Osteocyte (in vitro differentiated cells): ENCODE results near the gene SFT2D1. TPM values are rescaled to one million over a fixed set of nuclear protein-coding genes. Genes with fewer than 3 reads are reported as not detected.

Experiments used
- DNase-seq: peaks from one replicate; pipeline ENCODE4 v3.0.0; 2021; ENCODE audit warnings: mixed read lengths; ENCODE audit not compliant: unreplicated experiment; ENCODE audit errors: extremely low spot score
- H3K27ac Mint-ChIP-seq: one replicate; pipeline ENCODE4 v1.8.0; 2021; ENCODE audit warnings: mild to moderate bottlenecking, mixed read lengths; ENCODE audit not compliant: unreplicated experiment
- H3K27me3 Mint-ChIP-seq: one replicate; pipeline ENCODE4 v1.8.0; 2021; ENCODE audit warnings: mixed read lengths; ENCODE audit not compliant: unreplicated experiment
- H3K36me3 Mint-ChIP-seq: one replicate; pipeline ENCODE4 v1.8.0; 2021; ENCODE audit warnings: mixed read lengths; ENCODE audit not compliant: unreplicated experiment
- H3K4me1 Mint-ChIP-seq: one replicate; pipeline ENCODE4 v1.8.0; 2021; ENCODE audit warnings: mixed read lengths; ENCODE audit not compliant: unreplicated experiment
- H3K4me3 Mint-ChIP-seq: one replicate; pipeline ENCODE4 v1.8.0; 2021; ENCODE audit warnings: mild to moderate bottlenecking, moderate library complexity, mixed read lengths; ENCODE audit not compliant: unreplicated experiment
- H3K9me3 Mint-ChIP-seq: one replicate; pipeline ENCODE4 v1.8.0; 2021; ENCODE audit warnings: mixed read lengths; ENCODE audit not compliant: unreplicated experiment
- CTCF ChIP-seq: fragments of 200-600 bp; sonication (generic); IDR thresholded peaks from 2 replicates; pipeline ENCODE4 v1.5.0; 2021; ENCODE audit warnings: antibody characterized with exemption, mild to moderate bottlenecking, moderate library complexity
- total RNA-seq: library from RNA; stranded (reverse); gene quantifications from 2 replicates; pipeline ENCODE4 v1.2.1, GENCODE V29; 2021

Gene SFT2D1
- total RNA-seq, 1 donor from 2014 or later: 34.0 TPM

DNA sequence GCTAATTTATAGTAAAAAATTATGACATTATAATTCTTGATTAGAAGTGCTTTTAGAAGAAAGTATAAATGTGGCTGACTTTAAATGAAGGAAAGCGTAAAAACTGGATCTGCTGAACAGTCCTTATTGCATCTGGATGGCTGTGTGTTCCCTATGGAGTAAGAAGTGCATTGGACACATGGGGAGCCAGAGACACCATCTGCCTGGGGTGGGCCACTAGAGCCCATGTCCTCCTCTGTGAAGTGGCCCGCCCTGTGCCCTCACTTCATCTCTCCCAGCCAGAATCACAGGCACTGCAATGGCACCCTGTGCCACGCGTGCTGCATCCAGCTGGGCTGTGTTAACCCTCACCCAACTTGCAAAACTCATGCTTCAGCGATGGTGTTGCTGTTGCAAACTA, 13.2 kb upstream of the SFT2D1 start:
- Mint-ChIP-seq H3K4me1 (peaks cover 11% of the 10 kb centered on the region), H3K9me3 (peaks cover 7% of the 10 kb centered on the region), H3K4me3 (no peak overlapping the region), H3K27me3 (peaks cover 54% of the 10 kb centered on the region), H3K36me3 (peaks cover 2% of the 10 kb centered on the region), H3K27ac (no peak overlapping the region)
- no peak for TF ChIP-seq CTCF
- no peak for DNase-seq

GRCh38 chr6:166354965-166355364, 12.6 kb upstream of the SFT2D1 start:
- Mint-ChIP-seq H3K27me3 (peaks cover 59% of the 10 kb centered on the region), H3K27ac (no peak overlapping the region), H3K9me3 (peaks cover 13% of the 10 kb centered on the region), H3K36me3 (peaks cover 2% of the 10 kb centered on the region), H3K4me1 (peaks cover 5% of the 10 kb centered on the region), H3K4me3 (no peak overlapping the region)
- TF ChIP-seq CTCF: no peak
- DNase-seq: no peak

- Mint-ChIP-seq H3K36me3 (peaks cover 2% of the 10 kb centered on the region), H3K9me3 (peaks cover 16% of the 10 kb centered on the region), H3K4me3 (no peak overlapping the region), H3K4me1 (no peaks in the 10 kb centered on the region), H3K27me3 (peaks cover 66% of the 10 kb centered on the region), H3K27ac (no peak overlapping the region)
- no peak for DNase-seq
- TF ChIP-seq CTCF: no peak
Observed at GRCh38 chr6:166354143-166354542, 11.8 kb upstream of the SFT2D1 start.

DNA sequence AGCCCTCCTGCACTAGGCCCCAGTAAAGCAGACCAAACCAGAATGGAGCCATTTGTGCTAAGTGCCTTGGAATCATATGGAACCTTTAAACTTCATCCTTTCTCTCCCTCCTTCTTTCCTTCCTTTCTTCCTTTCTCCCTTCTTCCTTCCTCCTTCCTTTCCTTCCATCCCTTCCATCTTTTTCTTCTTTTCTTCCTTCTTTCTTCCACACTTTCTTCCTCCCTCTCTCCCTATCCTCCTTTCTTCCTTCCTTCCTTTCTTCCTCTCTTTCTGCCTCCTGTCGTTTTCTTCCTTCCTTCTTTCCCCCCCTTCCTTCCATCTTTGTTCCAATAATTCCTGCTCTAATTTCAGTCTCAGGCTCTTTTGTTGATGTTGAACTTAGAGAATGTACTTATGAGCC, 11.2 kb upstream of the SFT2D1 start:
- Mint-ChIP-seq H3K27ac (no peak overlapping the region), H3K4me1 (no peaks in the 10 kb centered on the region), H3K36me3 (peaks cover 2% of the 10 kb centered on the region), H3K9me3 (peaks cover 16% of the 10 kb centered on the region), H3K27me3 (peaks cover 67% of the 10 kb centered on the region), H3K4me3 (no peak overlapping the region)
- DNase-seq: no peak
- no peak for TF ChIP-seq CTCF

GRCh38 chr6:166352923-166353322, 10.6 kb upstream of the SFT2D1 start:
- Mint-ChIP-seq H3K27me3 (peaks cover 66% of the 10 kb centered on the region), H3K27ac (no peak overlapping the region)

More at GRCh38 chr6:166352923-166353322, 10.6 kb upstream of the SFT2D1 start:
- TF ChIP-seq CTCF: no peak
- peaks cover 16% of the 10 kb centered on the region for H3K9me3 Mint-ChIP-seq
- H3K36me3 Mint-ChIP-seq: no peaks in the 10 kb centered on the region
- H3K4me3 Mint-ChIP-seq: no peak overlapping the region
- no peaks in the 10 kb centered on the region for H3K4me1 Mint-ChIP-seq
- no peak for DNase-seq
